Ovary (tissue), 9 donors: ENCODE results near the gene STING1. TPM values are rescaled to one million over a fixed set of nuclear protein-coding genes. Genes with fewer than 3 reads are reported as not detected.

Source experiments
- DNase-seq, 5 donors: peaks; one replicate each; pipeline ENCODE4 v3.0.0-alpha.2; 2019 to 2020
- H3K27ac ChIP-seq, 2 donors: fragments of 200-600 bp; one replicate each; pipeline versions ENCODE4 v1.5.1 to v1.8.0; 2019 to 2022
- H3K27me3 ChIP-seq: fragments of 200-600 bp; one replicate; pipeline ENCODE4 v1.8.0; 2022
- H3K36me3 ChIP-seq: fragments of 200-600 bp; sonication (generic); one replicate; pipeline ENCODE4 v1.5.1; 2019
- H3K4me1 ChIP-seq: one replicate; pipeline ENCODE4 v1.8.1; 2013; ENCODE audit warnings: mild to moderate bottlenecking, moderate library complexity; ENCODE audit not compliant: insufficient read depth
- H3K4me3 ChIP-seq: fragments of 200-600 bp; sonication (generic); one replicate; pipeline ENCODE4 v1.5.1; 2017
- H3K9me3 ChIP-seq, 2 donors: fragments of 200-600 bp in 1 of 2; sonication (generic) in 1 of 2; one replicate each; pipeline versions ENCODE4 v1.5.1 to v1.8.1; 2013 to 2019; ENCODE audit warnings: mild to moderate bottlenecking in 1 of 2, moderate library complexity in 1 of 2
- CTCF ChIP-seq, 3 donors: fragments of 450-650 bp in 2 of 3; fragments of 200-600 bp in 1 of 3; IDR thresholded peaks; one replicate each; pipeline versions ENCODE4 v1.5.1 to v1.8.0; 2016 to 2022; ENCODE audit warnings: antibody characterized with exemption in 3 of 3, mild to moderate bottlenecking in 1 of 3
- EP300 ChIP-seq: sonication (generic); formaldehyde crosslinking; IDR thresholded peaks from one replicate; pipeline ENCODE4 v1.6.1; 2017; ENCODE audit warnings: antibody characterized with exemption
- POLR2A ChIP-seq: fragments of 450-650 bp; IDR thresholded peaks from one replicate; pipeline ENCODE4 v1.6.1; 2017; ENCODE audit warnings: antibody characterized with exemption, mild to moderate bottlenecking, moderate library complexity
- WGBS, 3 donors: extraction: QIAGEN DNeasy Blood & Tissue Kit in 1 of 3; methylation state at CpG; one replicate each; pipeline versions ENCODE4 v1.1.5 to v1.1.7; 2013 to 2017; 5-methylcytosine and 5-hydroxymethylcytosine counted together
- intact Hi-C, 4 donors: fragments of 100-400 bp; cut with DNase I; formaldehyde crosslinking; loops; one replicate each; pipeline versions ENCODE4 v1.11.0 to v1.15.1; 2022 to 2023
- polyA plus RNA-seq, 2 donors: library from polyadenylated mRNA; stranded (reverse); fragments of 200-250 nt in 1 of 2; fragments of 350-450 nt in 1 of 2; fragmentation: Illumina TruSeq in 1 of 2; extraction: RNeasy Lipid Tissue Mini Kit (QIAGEN cat#74804) in 1 of 2; gene quantifications; one replicate each; pipeline ENCODE4 v1.2.3, GENCODE V29; 2013 to 2014
- total RNA-seq, 7 donors: library from RNA; depleted of rRNA in 2 of 7; stranded (reverse); fragments of >200 nt in 2 of 7; fragmentation: NEBNext Ultra II Directional in 3 of 7; extraction: Animal tissue kit (Norgen Biotek cat#: 25700) in 3 of 7; gene quantifications; one replicate each; pipeline versions ENCODE4 v1.1.0 to v1.2.4, GENCODE V29; 2016 to 2023
- donor health status: DM: no; HTN: no; CAD: no; lungs with moderate emphysema.
- donor health status: DM: no; HTN: no; CAD: no.
- donor health status: Bipolar disorder and iron deficiency.
- donor health status: DM: yes; HTN: yes; CAD: no.
- donor health status: DM: no; HTN: no; CAD: no.
- donor health status: DM: yes; HTN: yes; CAD: no.

Gene STING1
- total and polyA plus RNA-seq, 9 donors, result 36.8 to 74.6 (median 50.2) TPM

GRCh38 chr5:139473565-139473964 is 9.0 kb downstream of the STING1 start:
- no peaks in the 10 kb centered on the region for H3K27me3 ChIP-seq
- H3K27ac ChIP-seq, result no peak overlapping the region
- H3K4me3 ChIP-seq, result no peak overlapping the region
- intact Hi-C loops, result no loop called here
- TF ChIP-seq CTCF (IDR thresholded peaks at IDR 0.05) (no peak), EP300 (no peak), POLR2A (no peak)
- WGBS, 3 donors, result 68 to 87% (median 78%) methylated on average over 2 of the region's 2 CpGs
- no peaks in the 10 kb centered on the region for H3K36me3 ChIP-seq
- H3K4me1 ChIP-seq, result peaks cover 3% of the 10 kb centered on the region
- DNase-seq, result no peak
- H3K9me3 ChIP-seq, result no peaks in the 10 kb centered on the region

GRCh38 chr5:139473105-139473504 is 9.5 kb downstream of the STING1 start:
- Histone ChIP-seq H3K36me3 (no peaks in the 10 kb centered on the region), H3K4me3 (no peak overlapping the region), H3K4me1 (peaks cover 3% of the 10 kb centered on the region), H3K27ac (no peak overlapping the region), H3K9me3 (no peaks in the 10 kb centered on the region), H3K27me3 (no peaks in the 10 kb centered on the region)
- intact Hi-C loops, result no loop called here
- WGBS, 3 donors, result 63 to 67% (median 66%) methylated on average over 8 of the region's 8 CpGs
- TF ChIP-seq EP300, result no peak
- no peak for TF ChIP-seq CTCF (IDR thresholded peaks at IDR 0.05)
- TF ChIP-seq POLR2A, result no peak
- DNase-seq, result no peak

- no peak overlapping the region for H3K4me3 ChIP-seq
- H3K9me3 ChIP-seq, result no peaks in the 10 kb centered on the region
- no peak for DNase-seq
- H3K36me3 ChIP-seq, result no peaks in the 10 kb centered on the region
- WGBS, 3 donors, result 74 to 84% (median 78%) methylated on average over 15 of the region's 15 CpGs
- TF ChIP-seq POLR2A, result no peak
- TF ChIP-seq EP300, result no peak
- TF ChIP-seq CTCF (IDR thresholded peaks at IDR 0.05), result no peak
- no peak overlapping the region for H3K27ac ChIP-seq
- H3K27me3 ChIP-seq, result no peaks in the 10 kb centered on the region
- intact Hi-C loops, result no loop called here
- peaks cover 3% of the 10 kb centered on the region for H3K4me1 ChIP-seq
Observed at GRCh38 chr5:139472386-139473030, 10.1 kb downstream of the STING1 start.

GRCh38 chr5:139470821-139471300 is 11.7 kb downstream of the STING1 start, which contains the start of gene SMIM33:
SMIM33 (plus strand) TSS chr5:139471004; CDS start chr5:139471122, 118 bp downstream.
- no peaks in the 10 kb centered on the region for H3K27me3 ChIP-seq
- H3K4me3 ChIP-seq, result no peak within 1 kb of the TSS
- DNase-seq, result no peak
- no peaks in the 10 kb centered on the region for H3K9me3 ChIP-seq
- 76 to 88% (median 82%) methylated on average over 9 of the region's 9 CpGs for WGBS, 3 donors
- no peaks in the 10 kb centered on the region for H3K36me3 ChIP-seq
- peaks cover 3% of the 10 kb centered on the region for H3K4me1 ChIP-seq
- TF ChIP-seq CTCF (IDR thresholded peaks at IDR 0.05) (no peak), POLR2A (no peak), EP300 (no peak)
- no peak within 1 kb of the TSS for H3K27ac ChIP-seq
- intact Hi-C loops, result no loop called here
